Neural cell (in vitro differentiated cells): ENCODE measurements around the gene HNRNPLL. TPM values are rescaled to one million over a fixed set of nuclear protein-coding genes. Genes with fewer than 3 reads are reported as not detected.

ENCODE experiments used
- H2AFZ ChIP-seq: fragments of 200-600, 300-800 bp; sonication (generic), shearing (Covaris generic); 2 replicates; pipeline ENCODE4 v1.6.0; 2014; ENCODE audit warnings: low read depth, mild to moderate bottlenecking, antibody characterized with exemption, low read length, moderate library complexity
- H3F3A ChIP-seq: fragments of 200-600 bp; shearing (Covaris generic); 2 replicates; pipeline ENCODE4 v1.6.1; 2016; ENCODE audit warnings: mild to moderate bottlenecking, moderate library complexity, mixed read lengths, antibody characterized with exemption, low read length; ENCODE audit not compliant: insufficient read depth, poor library complexity, severe bottlenecking
- H3K27ac ChIP-seq: fragments of 200-600, 300-800 bp; sonication (generic), shearing (Covaris generic); 2 replicates; pipeline ENCODE4 v1.5.1; 2014; ENCODE audit warnings: mild to moderate bottlenecking, low read length, moderate library complexity
- H3K27me3 ChIP-seq: fragments of 300-800, 200-600 bp; sonication (generic), shearing (Covaris generic); 2 replicates; pipeline ENCODE4 v1.6.0; 2014; ENCODE audit warnings: mild to moderate bottlenecking, low read depth, low read length, moderate library complexity; ENCODE audit not compliant: insufficient read depth
- H3K36me3 ChIP-seq: fragments of 300-800, 200-600 bp; sonication (generic), shearing (Covaris generic); 2 replicates; pipeline ENCODE4 v1.5.1; 2014; ENCODE audit warnings: mild to moderate bottlenecking, antibody characterized with exemption, low read length, moderate library complexity; ENCODE audit not compliant: insufficient read depth
- H3K4me2 ChIP-seq: fragments of 300-800, 200-600 bp; sonication (generic), shearing (Covaris generic); 2 replicates; pipeline ENCODE4 v1.6.0; 2014; ENCODE audit warnings: mild to moderate bottlenecking, low read length
- H3K4me3 ChIP-seq: fragments of 300-800, 200-600 bp; sonication (generic), shearing (Covaris generic); 2 replicates; pipeline ENCODE4 v1.5.1; 2014; ENCODE audit warnings: mild to moderate bottlenecking, low read length, moderate library complexity
- H3K79me2 ChIP-seq: fragments of 200-600 bp; shearing (Covaris generic); replicated peaks from 2 replicates; pipeline ENCODE4 v1.6.0; 2014; ENCODE audit warnings: mild to moderate bottlenecking, low read length, moderate library complexity; ENCODE audit not compliant: insufficient read depth
- H3K9ac ChIP-seq: fragments of 300-800, 200-600 bp; sonication (generic), shearing (Covaris generic); 2 replicates; pipeline ENCODE4 v1.6.1; 2016; ENCODE audit warnings: mild to moderate bottlenecking, low read length, mixed read lengths
- H3K9me2 ChIP-seq: fragments of 200-600 bp; shearing (Covaris generic); 2 replicates; pipeline ENCODE4 v1.6.1; 2016; ENCODE audit warnings: mild to moderate bottlenecking, low read length, mixed read lengths; ENCODE audit not compliant: insufficient read depth
- H3K9me3 ChIP-seq: fragments of 200-600, 300-800 bp; sonication (generic), shearing (Covaris generic); 2 replicates; pipeline ENCODE4 v1.6.1; 2016; ENCODE audit warnings: mild to moderate bottlenecking, mixed run types, low read length, moderate library complexity, mixed read lengths
- H4K20me1 ChIP-seq: fragments of 200-600 bp; shearing (Covaris generic); 2 replicates; pipeline ENCODE4 v1.6.1; 2016; ENCODE audit warnings: mild to moderate bottlenecking, mixed run types; ENCODE audit not compliant: insufficient read depth
- CTCF ChIP-seq: fragments of 450-650 bp; IDR thresholded peaks from 2 replicates; pipeline ENCODE4 v1.5.1; 2014; ENCODE audit warnings: antibody characterized with exemption, mild to moderate bottlenecking, moderate library complexity; ENCODE audit not compliant: poor library complexity, severe bottlenecking
- EP300 ChIP-seq: fragments of 450-650 bp; conservative IDR thresholded peaks from 2 replicates; pipeline ENCODE4 v1.6.1; 2014; ENCODE audit warnings: antibody characterized with exemption, mild to moderate bottlenecking, moderate library complexity; ENCODE audit not compliant: poor library complexity, severe bottlenecking
- EZH2 ChIP-seq: fragments of 200-600, 300-800 bp; shearing (Covaris generic), sonication (generic); IDR thresholded peaks from 2 replicates; pipeline ENCODE4 v1.6.1; 2014; ENCODE audit warnings: antibody characterized with exemption, low read length, borderline replicate concordance, mild to moderate bottlenecking; ENCODE audit not compliant: insufficient read depth, poor library complexity, severe bottlenecking
- MXI1 ChIP-seq: fragments of 450-650 bp; conservative IDR thresholded peaks from 2 replicates; pipeline ENCODE4 v1.6.1; 2014; ENCODE audit warnings: antibody characterized with exemption, mild to moderate bottlenecking; ENCODE audit not compliant: poor library complexity, severe bottlenecking
- POLR2AphosphoS5 ChIP-seq: IDR thresholded peaks from 2 replicates; pipeline ENCODE4 v1.6.1; 2012
- RAD21 ChIP-seq: fragments of 450-650 bp; conservative IDR thresholded peaks from 2 replicates; pipeline ENCODE4 v1.6.1; 2014; ENCODE audit warnings: antibody characterized with exemption, mild to moderate bottlenecking, moderate library complexity
- SMC3 ChIP-seq: fragments of 450-650 bp; conservative IDR thresholded peaks from 2 replicates; pipeline ENCODE4 v1.6.1; 2014; ENCODE audit warnings: antibody characterized with exemption, mild to moderate bottlenecking, moderate library complexity; ENCODE audit not compliant: poor library complexity
- TAF1 ChIP-seq: IDR thresholded peaks from 2 replicates; pipeline ENCODE4 v1.6.1; 2012; ENCODE audit warnings: low read depth
- polyA plus RNA-seq: library from polyadenylated mRNA; depleted of rRNA; stranded (reverse); fragments of >200 nt; gene quantifications from 2 replicates; pipeline ENCODE4 v1.2.3, GENCODE V29; 2014
- TF ChIP-seq, protein P1 (sequence below): IDR thresholded peaks from 2 replicates; pipeline ENCODE4 v1.6.1; 2012; ENCODE audit warnings: borderline replicate concordance

The HNRNPLL gene
- polyA plus RNA-seq, 1 donor from 2014 or later: 63.5 TPM

GRCh38 chr2:38532366-38532765 lies 70.4 kb downstream of the HNRNPLL start:
- H2AFZ ChIP-seq: no peak overlapping the region
- no peaks in the 10 kb centered on the region for H3F3A ChIP-seq
- H3K79me2 ChIP-seq: no peaks in the 10 kb centered on the region
- H3K27ac ChIP-seq: no peak overlapping the region
- H3K9ac ChIP-seq: no peak overlapping the region
- H3K27me3 ChIP-seq: peaks cover 10% of the 10 kb centered on the region
- H3K4me3 ChIP-seq: no peak overlapping the region
- H3K9me3 ChIP-seq: no peaks in the 10 kb centered on the region
- H3K9me2 ChIP-seq: no peaks in the 10 kb centered on the region
- H3K4me2 ChIP-seq: no peak overlapping the region
- TF ChIP-seq, protein P1, sequence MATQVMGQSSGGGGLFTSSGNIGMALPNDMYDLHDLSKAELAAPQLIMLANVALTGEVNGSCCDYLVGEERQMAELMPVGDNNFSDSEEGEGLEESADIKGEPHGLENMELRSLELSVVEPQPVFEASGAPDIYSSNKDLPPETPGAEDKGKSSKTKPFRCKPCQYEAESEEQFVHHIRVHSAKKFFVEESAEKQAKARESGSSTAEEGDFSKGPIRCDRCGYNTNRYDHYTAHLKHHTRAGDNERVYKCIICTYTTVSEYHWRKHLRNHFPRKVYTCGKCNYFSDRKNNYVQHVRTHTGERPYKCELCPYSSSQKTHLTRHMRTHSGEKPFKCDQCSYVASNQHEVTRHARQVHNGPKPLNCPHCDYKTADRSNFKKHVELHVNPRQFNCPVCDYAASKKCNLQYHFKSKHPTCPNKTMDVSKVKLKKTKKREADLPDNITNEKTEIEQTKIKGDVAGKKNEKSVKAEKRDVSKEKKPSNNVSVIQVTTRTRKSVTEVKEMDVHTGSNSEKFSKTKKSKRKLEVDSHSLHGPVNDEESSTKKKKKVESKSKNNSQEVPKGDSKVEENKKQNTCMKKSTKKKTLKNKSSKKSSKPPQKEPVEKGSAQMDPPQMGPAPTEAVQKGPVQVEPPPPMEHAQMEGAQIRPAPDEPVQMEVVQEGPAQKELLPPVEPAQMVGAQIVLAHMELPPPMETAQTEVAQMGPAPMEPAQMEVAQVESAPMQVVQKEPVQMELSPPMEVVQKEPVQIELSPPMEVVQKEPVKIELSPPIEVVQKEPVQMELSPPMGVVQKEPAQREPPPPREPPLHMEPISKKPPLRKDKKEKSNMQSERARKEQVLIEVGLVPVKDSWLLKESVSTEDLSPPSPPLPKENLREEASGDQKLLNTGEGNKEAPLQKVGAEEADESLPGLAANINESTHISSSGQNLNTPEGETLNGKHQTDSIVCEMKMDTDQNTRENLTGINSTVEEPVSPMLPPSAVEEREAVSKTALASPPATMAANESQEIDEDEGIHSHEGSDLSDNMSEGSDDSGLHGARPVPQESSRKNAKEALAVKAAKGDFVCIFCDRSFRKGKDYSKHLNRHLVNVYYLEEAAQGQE: no peak
- TF ChIP-seq RAD21 (no peak), MXI1 (no peak)
- H3K36me3 ChIP-seq: no peaks in the 10 kb centered on the region
- no peaks in the 10 kb centered on the region for H4K20me1 ChIP-seq

DNA sequence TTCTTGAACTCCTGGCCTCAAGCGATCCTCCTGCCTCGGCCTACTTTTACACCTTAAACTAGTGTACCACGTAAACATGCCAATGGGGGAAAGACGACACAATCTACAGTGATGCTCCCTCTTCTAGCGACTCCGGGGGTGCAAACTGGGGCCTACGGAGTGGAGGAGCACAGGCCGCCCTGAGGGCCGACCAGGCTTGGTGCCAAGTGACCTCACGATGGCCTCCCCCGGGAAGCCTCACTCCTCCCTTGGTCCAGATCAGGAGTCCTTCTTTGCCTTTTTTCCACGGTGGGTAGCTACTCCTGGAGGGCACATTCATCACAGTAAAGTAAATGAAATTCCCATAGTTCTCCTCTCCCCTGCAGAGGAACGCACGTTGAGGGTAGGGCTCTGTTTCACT lies 73.5 kb downstream of the HNRNPLL start:
- H2AFZ ChIP-seq: no peak overlapping the region
- no peaks in the 10 kb centered on the region for H3K9me2 ChIP-seq
- no peak overlapping the region for H3K9ac ChIP-seq
- no peak overlapping the region for H3K4me2 ChIP-seq
- no peak overlapping the region for H3K27ac ChIP-seq
- H3K4me3 ChIP-seq: no peak overlapping the region
- H3K36me3 ChIP-seq: no peaks in the 10 kb centered on the region
- no peaks in the 10 kb centered on the region for H3F3A ChIP-seq
- H3K9me3 ChIP-seq: no peaks in the 10 kb centered on the region
- no peaks in the 10 kb centered on the region for H3K79me2 ChIP-seq
- H4K20me1 ChIP-seq: no peaks in the 10 kb centered on the region
- peaks cover 4% of the 10 kb centered on the region for H3K27me3 ChIP-seq
- TF ChIP-seq EZH2 (no peak), TAF1 (no peak), MXI1 (no peak), POLR2AphosphoS5 (no peak), SMC3 (no peak), EP300 (no peak), RAD21 (no peak), CTCF (no peak)
- TF ChIP-seq, protein P1: no peak
